Measurements from ENCODE around the gene UBASH3B. TPM values are rescaled to one million over a fixed set of nuclear protein-coding genes. Genes with fewer than 3 reads are reported as not detected.

UBASH3B gene
- total and polyA plus RNA-seq, 7 donors: 1.4 to 17.5 (median 8.5) TPM

DNA sequence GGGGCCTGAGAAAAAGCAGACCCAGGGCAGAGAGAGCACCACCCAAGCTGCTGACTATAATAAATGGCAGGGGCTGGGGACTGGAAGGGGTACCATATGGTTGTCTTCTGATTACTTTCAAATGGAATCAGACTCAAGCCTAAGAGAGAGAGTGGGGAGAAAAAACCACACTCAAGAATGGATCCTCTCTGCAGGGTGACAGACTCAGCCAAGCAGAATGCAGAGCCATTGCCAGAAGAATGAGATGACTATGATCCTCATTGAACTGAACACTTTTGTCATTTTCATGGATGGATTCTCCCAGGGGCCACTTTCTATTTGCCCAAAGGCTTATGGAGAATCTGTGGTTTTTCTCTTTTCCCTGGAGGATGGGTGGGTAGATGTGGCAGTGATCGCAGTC, 8.7 kb downstream of the UBASH3B start:
- WGBS, 3 donors: 100% methylated on average over 1 of the region's 1 CpG
- Histone ChIP-seq H3K9me3 (peaks cover 1% of the 10 kb centered on the region), H3K4me3 (no peak overlapping the region), H3K4me1 (no peaks in the 10 kb centered on the region), H3K36me3 (ENCODE audit: insufficient read depth in 1 of 2, low read depth in 1 of 2) (no peaks in the 10 kb centered on the region), H3K27me3 (ENCODE audit: insufficient read depth in 3 of 3, low read length in 2 of 3) (no peaks in the 10 kb centered on the region), H3K27ac (no peak overlapping the region)
- ATAC-seq: no peak
- no peak for DNase-seq
- intact Hi-C loops (cut with DNase I): no loop called here
- TF ChIP-seq, protein P1, sequence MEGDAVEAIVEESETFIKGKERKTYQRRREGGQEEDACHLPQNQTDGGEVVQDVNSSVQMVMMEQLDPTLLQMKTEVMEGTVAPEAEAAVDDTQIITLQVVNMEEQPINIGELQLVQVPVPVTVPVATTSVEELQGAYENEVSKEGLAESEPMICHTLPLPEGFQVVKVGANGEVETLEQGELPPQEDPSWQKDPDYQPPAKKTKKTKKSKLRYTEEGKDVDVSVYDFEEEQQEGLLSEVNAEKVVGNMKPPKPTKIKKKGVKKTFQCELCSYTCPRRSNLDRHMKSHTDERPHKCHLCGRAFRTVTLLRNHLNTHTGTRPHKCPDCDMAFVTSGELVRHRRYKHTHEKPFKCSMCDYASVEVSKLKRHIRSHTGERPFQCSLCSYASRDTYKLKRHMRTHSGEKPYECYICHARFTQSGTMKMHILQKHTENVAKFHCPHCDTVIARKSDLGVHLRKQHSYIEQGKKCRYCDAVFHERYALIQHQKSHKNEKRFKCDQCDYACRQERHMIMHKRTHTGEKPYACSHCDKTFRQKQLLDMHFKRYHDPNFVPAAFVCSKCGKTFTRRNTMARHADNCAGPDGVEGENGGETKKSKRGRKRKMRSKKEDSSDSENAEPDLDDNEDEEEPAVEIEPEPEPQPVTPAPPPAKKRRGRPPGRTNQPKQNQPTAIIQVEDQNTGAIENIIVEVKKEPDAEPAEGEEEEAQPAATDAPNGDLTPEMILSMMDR (IDR thresholded peaks at IDR 0.05): no peak

DNA sequence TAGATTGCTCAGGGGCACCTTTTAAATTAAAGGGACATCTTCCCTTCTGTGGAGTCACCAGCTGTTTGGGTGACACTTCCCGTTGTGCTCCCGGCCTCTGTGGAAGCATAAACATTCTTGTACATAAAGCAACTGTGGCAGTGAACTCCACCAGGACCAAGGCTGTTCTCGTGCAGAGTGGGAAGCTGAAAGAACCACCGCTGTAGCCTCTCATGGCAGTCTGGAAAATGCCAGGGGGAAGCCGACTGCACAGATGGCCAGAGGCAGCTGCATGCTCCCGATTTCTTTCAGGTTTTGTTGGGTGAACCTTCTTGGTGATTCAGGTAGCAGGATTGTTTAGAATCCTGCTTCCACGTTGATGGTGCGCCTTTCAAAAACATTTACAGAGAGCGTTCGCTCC, 10.3 kb downstream of the UBASH3B start:
- H3K4me1 ChIP-seq: no peaks in the 10 kb centered on the region
- no peaks in the 10 kb centered on the region for H3K36me3 ChIP-seq (ENCODE audit: insufficient read depth in 1 of 2, low read depth in 1 of 2)
- peaks cover 2% of the 10 kb centered on the region for H3K9me3 ChIP-seq
- H3K27ac ChIP-seq: no peak overlapping the region
- 66 to 71% (median 70%) methylated on average over 10 of the region's 10 CpGs for WGBS, 3 donors
- intact Hi-C loops (cut with DNase I): no loop called here
- TF ChIP-seq, protein P1 (IDR thresholded peaks at IDR 0.05): no peak
- ATAC-seq (no peak), DNase-seq (no peak)
- no peak overlapping the region for H3K4me3 ChIP-seq
- H3K27me3 ChIP-seq (ENCODE audit: insufficient read depth in 3 of 3, low read length in 2 of 3): no peaks in the 10 kb centered on the region

DNA sequence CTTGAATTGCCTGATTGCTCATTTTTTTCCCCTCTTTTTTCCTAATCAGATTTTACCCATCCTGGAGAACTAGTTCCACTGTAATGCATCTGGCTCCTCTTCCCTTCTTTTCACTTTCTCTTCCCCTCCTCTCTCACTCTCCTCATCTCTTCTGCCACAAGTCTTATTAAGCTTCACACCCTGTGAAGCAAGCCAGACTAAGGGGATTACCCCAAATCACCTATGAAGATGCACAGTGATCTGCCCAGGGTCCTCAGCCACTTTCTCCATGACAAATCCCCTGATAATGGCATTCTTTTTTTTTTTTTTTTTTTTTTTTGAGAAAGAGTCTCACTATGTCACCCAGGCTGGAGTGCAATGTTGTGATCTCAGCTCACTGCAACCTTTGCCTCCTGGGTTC, 11.2 kb downstream of the UBASH3B start:
- no peak for ATAC-seq
- TF ChIP-seq, protein P1 (IDR thresholded peaks at IDR 0.05): no peak

DNA sequence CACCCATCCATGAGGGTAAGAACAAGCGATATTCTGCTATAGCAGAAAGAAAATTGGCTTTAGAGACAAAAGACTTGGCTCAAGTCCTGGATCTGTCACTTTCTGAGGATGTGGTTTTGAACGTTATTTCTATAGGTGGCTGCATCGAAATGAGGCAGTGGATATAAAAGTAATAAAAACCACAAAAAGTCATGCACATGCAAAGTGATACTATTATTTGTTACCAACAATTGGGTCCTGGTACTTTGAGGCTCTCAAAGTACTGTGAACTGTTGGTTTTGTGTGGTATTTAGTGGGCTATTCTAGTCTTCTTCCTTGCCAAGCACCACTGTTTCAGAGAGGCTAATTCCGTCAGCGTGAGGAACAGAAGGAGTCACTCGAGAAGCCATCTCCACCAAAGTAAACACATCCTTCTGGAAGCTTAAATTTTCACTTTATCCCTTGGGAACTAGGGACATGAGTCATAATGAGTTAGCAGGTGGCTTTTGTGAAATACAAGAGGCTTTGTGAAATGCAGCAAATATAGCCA, 13.1 kb downstream of the UBASH3B start:
- Histone ChIP-seq H3K9me3 (peaks cover 2% of the 10 kb centered on the region), H3K4me3 (no peak overlapping the region), H3K27ac (no peak overlapping the region), H3K36me3 (ENCODE audit: insufficient read depth in 1 of 2, low read depth in 1 of 2) (no peaks in the 10 kb centered on the region), H3K4me1 (no peaks in the 10 kb centered on the region), H3K27me3 (ENCODE audit: insufficient read depth in 3 of 3, low read length in 2 of 3) (no peaks in the 10 kb centered on the region)
- no peak for ATAC-seq
- TF ChIP-seq, protein P1 (IDR thresholded peaks at IDR 0.05): no peak
- intact Hi-C loops (cut with DNase I): no loop called here
- no peak for DNase-seq
- WGBS, 3 donors: 56 to 74% (median 66%) methylated on average over 6 of the region's 6 CpGs

More for the DNA sequence above, 11.2 kb downstream of the UBASH3B start:
- intact Hi-C loops (cut with DNase I): no loop called here
- Histone ChIP-seq H3K4me3 (no peak overlapping the region), H3K36me3 (ENCODE audit: insufficient read depth in 1 of 2, low read depth in 1 of 2) (no peaks in the 10 kb centered on the region), H3K9me3 (peaks cover 2% of the 10 kb centered on the region), H3K4me1 (no peaks in the 10 kb centered on the region), H3K27me3 (ENCODE audit: insufficient read depth in 3 of 3, low read length in 2 of 3) (no peaks in the 10 kb centered on the region), H3K27ac (no peak overlapping the region)
- no peak for DNase-seq

DNA sequence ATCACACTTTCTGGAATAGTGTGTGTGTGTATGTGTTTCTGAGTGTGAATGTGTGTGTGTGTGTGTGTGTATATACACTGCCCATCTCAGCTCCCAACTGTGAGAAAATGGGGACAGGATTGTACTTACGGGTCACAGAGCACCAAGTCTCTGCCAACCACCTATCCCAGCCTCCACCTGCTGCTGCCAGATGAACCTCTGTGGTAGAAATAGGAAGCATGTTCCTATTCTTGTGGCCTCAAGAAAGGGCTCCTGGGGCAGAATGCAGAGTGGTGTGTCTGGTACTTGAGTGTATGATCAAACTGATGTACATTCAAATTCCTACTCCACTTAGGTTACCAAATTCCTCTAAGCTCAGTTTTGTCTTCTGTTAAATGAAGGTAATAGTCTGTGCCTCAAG, 14.6 kb downstream of the UBASH3B start:
- 79 to 100% (median 100%) methylated on average over 1 of the region's 1 CpG for WGBS, 3 donors
- Histone ChIP-seq H3K27ac (no peak overlapping the region), H3K27me3 (ENCODE audit: insufficient read depth in 3 of 3, low read length in 2 of 3) (no peaks in the 10 kb centered on the region), H3K9me3 (peaks cover 2% of the 10 kb centered on the region), H3K4me1 (no peaks in the 10 kb centered on the region), H3K4me3 (no peak overlapping the region), H3K36me3 (ENCODE audit: insufficient read depth in 1 of 2, low read depth in 1 of 2) (no peaks in the 10 kb centered on the region)
- ATAC-seq (no peak), DNase-seq (no peak)
- intact Hi-C loops (cut with DNase I): no loop called here
- TF ChIP-seq, protein P1 (IDR thresholded peaks at IDR 0.05): no peak
